GM18499 (cell line): Measurements from ENCODE around the gene STX4.

Experiments used
- ATAC-seq: cut with Tn5 transposase; IDR thresholded peaks from one replicate; pipeline ENCODE4 v1.9.1; 2021; ENCODE audit warnings: moderate number of reproducible peaks; ENCODE audit not compliant: insufficient read depth, unreplicated experiment

Gene STX4

GRCh38 chr16:31032736-31033708 lies at the start of gene STX4:
TSS of gene STX4 (plus strand) at chr16:31033558. CDS start at chr16:31033806, 248 bp downstream.
- peak; percentile 75 for ATAC-seq

GRCh38 chr16:30983898-30984610 lies 49.3 kb upstream of the STX4 start:
- ATAC-seq: no peak

- ATAC-seq: no peak
These were observed 48.5 kb upstream of the STX4 start, which contains the start of gene HSD3B7 for GRCh38 chr16:30984669-30985400. TSS of gene HSD3B7 (plus strand) at chr16:30985207. CDS start at chr16:30985659, 452 bp downstream.

GRCh38 chr16:30985401-30986128 lies 47.8 kb upstream of the STX4 start:
- no peak for ATAC-seq

GRCh38 chr16:30986129-30986991 lies 47.0 kb upstream of the STX4 start:
- no peak for ATAC-seq

GRCh38 chr16:30987581-30988190 lies 45.7 kb upstream of the STX4 start:
- ATAC-seq: no peak

GRCh38 chr16:30989469-30990047 lies 43.8 kb upstream of the STX4 start:
- ATAC-seq: no peak

- ATAC-seq: no peak
These were observed 43.3 kb upstream of the STX4 start for GRCh38 chr16:30990105-30990504.

- ATAC-seq: no peak
These were observed 42.3 kb upstream of the STX4 start for GRCh38 chr16:30991052-30991451.

- ATAC-seq: no peak
These were observed 41.0 kb upstream of the STX4 start for GRCh38 chr16:30992276-30992780.

GRCh38 chr16:30992931-30993816 lies 40.2 kb upstream of the STX4 start:
- ATAC-seq: no peak

- no peak for ATAC-seq
These were observed 37.4 kb upstream of the STX4 start for GRCh38 chr16:30995927-30996323.

GRCh38 chr16:30996324-30996984 lies 36.9 kb upstream of the STX4 start:
- ATAC-seq: no peak

GRCh38 chr16:30996985-30997724 lies 36.2 kb upstream of the STX4 start:
- no peak for ATAC-seq

- no peak for ATAC-seq
These were observed 35.3 kb upstream of the STX4 start for GRCh38 chr16:30997725-30998711.
